Tibial artery (tissue), 4 donors: ENCODE measurements around the gene LEFTY2.

Experiments
- DNase-seq, 2 donors: peaks; one replicate each; pipeline ENCODE4 v3.0.0-alpha.2; 2019
- H3K27ac ChIP-seq, 2 donors: fragments of 200-600 bp; sonication (generic) in 1 of 2; 1 replicate in 1 of 2; 2 replicates in 1 of 2; pipeline ENCODE4 v1.5.1; 2018 to 2019; ENCODE audit warnings: mild to moderate bottlenecking in 1 of 2
- H3K27me3 ChIP-seq, 2 donors: fragments of 200-600 bp; sonication (generic) in 1 of 2; one replicate each; pipeline versions ENCODE4 v1.5.1 to v1.6.0; 2016 to 2019
- H3K36me3 ChIP-seq, 3 donors: fragments of 200-600 bp; sonication (generic) in 2 of 3; one replicate each; pipeline ENCODE4 v1.5.1; 2016 to 2019; ENCODE audit warnings: mild to moderate bottlenecking in 2 of 3
- H3K4me1 ChIP-seq, 4 donors: fragments of 200-600 bp; sonication (generic) in 2 of 4; 1 replicate in 3 of 4; 2 replicates in 1 of 4; pipeline ENCODE4 v1.5.1; 2016 to 2019
- H3K4me3 ChIP-seq, 2 donors: fragments of 200-600 bp; sonication (generic) in 1 of 2; 1 replicate in 1 of 2; 2 replicates in 1 of 2; pipeline ENCODE4 v1.5.1; 2018 to 2019; ENCODE audit warnings: mild to moderate bottlenecking in 2 of 2
- H3K9me3 ChIP-seq, 3 donors: fragments of 200-600 bp; sonication (generic) in 1 of 3; one replicate each; pipeline ENCODE4 v1.5.1; 2016 to 2019
- CTCF ChIP-seq, 2 experiments: fragments of 200-600 bp in 1 of 2; fragments of 450-650 bp in 1 of 2; IDR thresholded peaks; one replicate each; pipeline ENCODE4 v1.5.1; 2017 to 2019; ENCODE audit warnings: antibody characterized with exemption in 2 of 2, mild to moderate bottlenecking in 1 of 2, moderate library complexity in 1 of 2
- intact Hi-C: fragments of 100-400 bp; cut with DNase I; formaldehyde crosslinking; loops from one replicate; pipeline ENCODE4 v1.15.0; 2023; ENCODE audit warnings: low total_unique reads

LEFTY2 gene

GRCh38 chr1:225928186-225929175, 12.5 kb downstream of the LEFTY2 start:
- Histone ChIP-seq H3K4me3 (no peak overlapping the region), H3K9me3 (no peaks in the 10 kb centered on the region), H3K4me1 (peaks cover 0 to 8% (median 2%) of the 10 kb centered on the region in 4 donors), H3K27ac (no peak overlapping the region), H3K36me3 (no peaks in the 10 kb centered on the region), H3K27me3 (no peaks in the 10 kb centered on the region)
- no peak for DNase-seq
- intact Hi-C loops: no loop called here
- no peak for TF ChIP-seq CTCF (IDR thresholded peaks at IDR 0.05)

- intact Hi-C loops: no loop called here
- no peaks in the 10 kb centered on the region for H3K9me3 ChIP-seq
- TF ChIP-seq CTCF (IDR thresholded peaks at IDR 0.05): no peak
Measured at GRCh38 chr1:225926551-225927113, 14.4 kb downstream of the LEFTY2 start.

GRCh38 chr1:225923692-225924555, 17.1 kb downstream of the LEFTY2 start, which contains the start of gene PYCR2:
Gene PYCR2, minus strand, starts transcription at chr1:225924250. Its CDS starts 140 bp downstream, at chr1:225924110.
- Histone ChIP-seq H3K4me1 (peaks cover 4 to 35% (median 18%) of the 10 kb centered on the region in 4 donors), H3K27ac (peak within 1 kb of the TSS; percentile 92 to 96), H3K36me3 (peaks cover 0 to 23% (median 22%) of the 10 kb centered on the region in 3 donors), H3K4me3 (peak within 1 kb of the TSS; percentile 91 to 96), H3K9me3 (no peaks in the 10 kb centered on the region), H3K27me3 (no peaks in the 10 kb centered on the region)
- no peak for TF ChIP-seq CTCF (IDR thresholded peaks at IDR 0.05)
- intact Hi-C loops: no loop called here
- DNase-seq: peak; percentile 94 to 97

More at GRCh38 chr1:225926551-225927113, 14.4 kb downstream of the LEFTY2 start:
- Histone ChIP-seq H3K36me3 (peaks cover 0 to 7% (median 4%) of the 10 kb centered on the region in 3 donors), H3K27ac (no peak overlapping the region), H3K4me1 (peaks cover 4 to 27% (median 14%) of the 10 kb centered on the region in 4 donors), H3K4me3 (no peak overlapping the region), H3K27me3 (no peaks in the 10 kb centered on the region)
- DNase-seq: no peak

- peak overlapping the region; percentile 92 to 96 for H3K27ac ChIP-seq
- no peaks in the 10 kb centered on the region for H3K27me3 ChIP-seq
- peaks cover 4 to 35% (median 18%) of the 10 kb centered on the region in 4 donors for H3K4me1 ChIP-seq
- H3K4me3 ChIP-seq: peak overlapping the region; percentile 91 to 96
- no peak for TF ChIP-seq CTCF (IDR thresholded peaks at IDR 0.05)
- intact Hi-C loops: no loop called here
- no peaks in the 10 kb centered on the region for H3K9me3 ChIP-seq
- DNase-seq: no peak
- H3K36me3 ChIP-seq: peaks cover 0 to 29% (median 24%) of the 10 kb centered on the region in 3 donors
Measured at GRCh38 chr1:225923381-225923691, 17.7 kb downstream of the LEFTY2 start.
